ENCODE data around the gene HS6ST2. TPM values are rescaled to one million over a fixed set of nuclear protein-coding genes. Genes with fewer than 3 reads are reported as not detected.

Gene HS6ST2
- polyA plus RNA-seq, 3 donors from 2014 or later: 0.27 TPM; not detected in 2

DNA sequence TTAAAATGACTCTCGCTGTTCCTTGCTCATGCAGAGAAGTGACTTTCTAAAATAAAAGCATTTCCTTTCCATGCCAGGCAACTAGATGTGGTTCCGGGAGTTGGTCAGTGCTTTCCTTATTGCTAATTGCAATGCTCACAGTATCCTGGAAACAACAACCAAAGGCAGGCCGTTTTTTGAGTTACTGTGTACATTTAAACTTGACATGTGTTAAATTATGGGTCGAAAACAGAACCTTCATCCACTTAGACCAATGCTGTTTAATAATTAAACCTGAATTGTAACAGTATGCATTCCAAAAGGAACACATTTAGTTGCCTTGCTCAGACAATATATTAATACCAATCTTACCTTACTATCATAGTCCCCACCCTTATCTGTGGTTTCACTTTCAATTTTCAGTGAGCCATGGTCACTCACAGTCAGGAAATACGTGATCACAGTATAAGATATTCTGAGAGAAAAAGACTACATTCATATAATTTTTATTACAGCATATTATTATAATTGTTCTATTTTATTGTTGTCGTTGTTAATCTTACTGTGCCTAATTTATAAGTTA lies 102.6 kb downstream of the HS6ST2 start:
- peaks cover 27 to 48% of the 10 kb centered on the region in 2 donors for H3K4me1 Mint-ChIP-seq
- H3K27ac Mint-ChIP-seq: no peak overlapping the region
- no peaks in the 10 kb centered on the region for H3K9me3 Mint-ChIP-seq
- DNase-seq: peak in 1 of 3 donors; percentile 7
- peak overlapping the region in 1 of 5 donors; percentile 26 for H3K4me3 Mint-ChIP-seq
- peaks cover 1 to 6% (median 4%) of the 10 kb centered on the region in 3 donors for H3K27me3 Mint-ChIP-seq (ENCODE audit: low read depth in 3 of 3)
- H3K36me3 Mint-ChIP-seq: peaks cover 0 to 4% (median 3%) of the 10 kb centered on the region in 3 donors

GRCh38 chrX:132853040-132853439 lies 105.4 kb downstream of the HS6ST2 start:
- no peaks in the 10 kb centered on the region for H3K9me3 Mint-ChIP-seq
- DNase-seq: no peak
- H3K27me3 Mint-ChIP-seq (ENCODE audit: low read depth in 3 of 3): peaks cover 3 to 6% (median 4%) of the 10 kb centered on the region in 3 donors
- H3K36me3 Mint-ChIP-seq: peaks cover 0 to 3% (median 0%) of the 10 kb centered on the region in 3 donors
- H3K4me1 Mint-ChIP-seq: peaks cover 12 to 26% of the 10 kb centered on the region in 2 donors
- no peak overlapping the region for H3K4me3 Mint-ChIP-seq
- H3K27ac Mint-ChIP-seq: no peak overlapping the region

GRCh38 chrX:132848296-132848970 lies 110.0 kb downstream of the HS6ST2 start:
- Mint-ChIP-seq H3K4me1 (no peaks in the 10 kb centered on the region), H3K27ac (no peak overlapping the region), H3K4me3 (no peak overlapping the region), H3K36me3 (no peaks in the 10 kb centered on the region), H3K9me3 (no peaks in the 10 kb centered on the region), H3K27me3 (ENCODE audit: low read depth in 3 of 3) (peaks cover 2 to 14% (median 4%) of the 10 kb centered on the region in 3 donors)
- DNase-seq: no peak

- Mint-ChIP-seq H3K27me3 (ENCODE audit: low read depth in 3 of 3) (peaks cover 3 to 10% (median 6%) of the 10 kb centered on the region in 3 donors), H3K4me1 (no peaks in the 10 kb centered on the region), H3K36me3 (no peaks in the 10 kb centered on the region), H3K27ac (no peak overlapping the region), H3K4me3 (no peak overlapping the region), H3K9me3 (no peaks in the 10 kb centered on the region)
- DNase-seq: no peak
Measured at GRCh38 chrX:132843363-132843762, 115.1 kb downstream of the HS6ST2 start.

DNA sequence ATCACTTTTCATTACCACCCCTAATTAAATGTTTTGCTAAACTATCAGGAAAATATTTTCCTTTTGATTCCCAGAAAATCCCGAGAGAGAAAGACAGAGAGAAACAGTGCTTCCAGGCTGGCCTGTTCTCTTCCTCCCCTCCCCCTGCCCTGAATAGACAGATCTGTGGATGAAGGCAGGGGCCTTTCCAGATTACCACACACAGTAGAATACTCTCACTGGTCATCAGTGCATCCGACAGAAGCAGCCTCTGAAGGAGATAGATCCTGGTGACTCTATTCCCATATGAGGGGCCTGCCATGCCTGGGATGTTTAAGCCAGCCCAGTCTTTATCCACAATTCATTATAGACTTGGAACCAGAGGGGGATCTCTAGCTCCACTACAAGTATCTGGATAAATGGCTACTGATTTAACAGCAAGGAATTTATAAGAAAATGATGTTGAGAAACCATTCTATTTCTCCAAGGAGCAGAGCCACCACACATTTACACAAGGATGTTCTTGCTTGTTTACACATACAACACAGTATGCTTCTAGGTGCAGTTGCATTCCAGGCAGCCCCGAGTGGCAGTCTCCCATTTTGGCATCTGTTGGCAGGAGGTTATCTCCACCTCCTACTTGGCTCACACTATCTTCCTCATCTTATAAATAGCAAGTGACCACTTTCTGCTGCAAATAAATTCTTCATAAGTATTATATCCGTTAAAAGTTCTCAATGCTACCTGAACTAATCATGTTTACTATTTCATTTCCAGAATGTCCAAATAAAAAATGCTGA lies 115.8 kb downstream of the HS6ST2 start:
- H3K27me3 Mint-ChIP-seq (ENCODE audit: low read depth in 3 of 3): peaks cover 3 to 13% (median 6%) of the 10 kb centered on the region in 3 donors
- no peaks in the 10 kb centered on the region for H3K9me3 Mint-ChIP-seq
- H3K4me1 Mint-ChIP-seq: no peaks in the 10 kb centered on the region
- H3K4me3 Mint-ChIP-seq: no peak overlapping the region
- H3K36me3 Mint-ChIP-seq: no peaks in the 10 kb centered on the region
- DNase-seq: no peak
- H3K27ac Mint-ChIP-seq: no peak overlapping the region

DNA sequence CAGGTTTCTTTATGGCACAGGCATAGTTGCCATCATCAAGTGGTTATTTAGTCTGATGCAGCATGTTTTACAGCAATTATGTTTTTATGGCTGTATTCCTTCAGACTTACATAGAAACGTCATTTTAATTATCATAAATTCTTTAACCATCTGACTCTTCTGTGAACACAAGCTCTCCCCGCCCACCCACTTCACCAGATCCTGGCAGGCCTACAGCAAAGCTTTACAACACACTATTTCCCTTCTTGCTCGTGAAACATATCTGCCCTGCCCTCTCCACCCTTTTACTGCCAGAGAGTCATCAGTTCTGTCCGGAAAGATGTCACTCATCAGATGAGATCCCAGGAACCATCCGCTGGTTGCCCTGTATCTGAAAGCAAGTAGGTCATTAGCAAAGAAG lies 120.5 kb downstream of the HS6ST2 start:
- DNase-seq: no peak

GRCh38 chrX:132837126-132837525 lies 121.3 kb downstream of the HS6ST2 start:
- H3K27me3 Mint-ChIP-seq (ENCODE audit: low read depth in 3 of 3): peaks cover 0 to 14% (median 6%) of the 10 kb centered on the region in 3 donors
- H3K4me3 Mint-ChIP-seq: no peak overlapping the region
- H3K4me1 Mint-ChIP-seq: no peaks in the 10 kb centered on the region
- no peak overlapping the region for H3K27ac Mint-ChIP-seq
- no peaks in the 10 kb centered on the region for H3K9me3 Mint-ChIP-seq
- H3K36me3 Mint-ChIP-seq: no peaks in the 10 kb centered on the region
- DNase-seq: no peak

More for the DNA sequence above, 120.5 kb downstream of the HS6ST2 start:
- peaks cover 3 to 16% (median 6%) of the 10 kb centered on the region in 3 donors for H3K27me3 Mint-ChIP-seq (ENCODE audit: low read depth in 3 of 3)
- H3K27ac Mint-ChIP-seq: no peak overlapping the region
- H3K9me3 Mint-ChIP-seq: no peaks in the 10 kb centered on the region
- H3K36me3 Mint-ChIP-seq: no peaks in the 10 kb centered on the region
- H3K4me3 Mint-ChIP-seq: no peak overlapping the region
- H3K4me1 Mint-ChIP-seq: no peaks in the 10 kb centered on the region

DNA sequence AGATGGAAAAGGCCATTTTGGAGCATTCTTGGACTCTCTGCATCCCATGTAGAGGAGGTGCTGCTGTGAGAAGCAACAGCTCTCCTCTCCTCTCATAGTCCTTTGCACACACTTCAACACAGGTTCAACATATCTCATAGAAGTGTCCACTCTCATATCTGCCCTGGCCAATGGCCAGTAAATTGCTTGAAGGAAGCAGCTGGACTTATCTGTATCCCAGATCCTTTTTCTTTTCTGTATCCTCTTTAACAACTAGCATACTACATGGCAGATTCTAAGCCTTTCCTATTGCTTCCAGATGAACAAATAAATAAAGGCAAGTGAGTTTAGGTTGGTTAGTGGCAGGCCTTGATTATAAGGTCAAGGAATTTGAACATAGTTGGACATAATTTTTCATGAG lies 122.0 kb downstream of the HS6ST2 start:
- Mint-ChIP-seq H3K9me3 (no peaks in the 10 kb centered on the region), H3K4me1 (no peaks in the 10 kb centered on the region), H3K27me3 (ENCODE audit: low read depth in 3 of 3) (peaks cover 0 to 14% (median 6%) of the 10 kb centered on the region in 3 donors), H3K36me3 (no peaks in the 10 kb centered on the region), H3K4me3 (no peak overlapping the region), H3K27ac (no peak overlapping the region)
- DNase-seq: no peak

DNA sequence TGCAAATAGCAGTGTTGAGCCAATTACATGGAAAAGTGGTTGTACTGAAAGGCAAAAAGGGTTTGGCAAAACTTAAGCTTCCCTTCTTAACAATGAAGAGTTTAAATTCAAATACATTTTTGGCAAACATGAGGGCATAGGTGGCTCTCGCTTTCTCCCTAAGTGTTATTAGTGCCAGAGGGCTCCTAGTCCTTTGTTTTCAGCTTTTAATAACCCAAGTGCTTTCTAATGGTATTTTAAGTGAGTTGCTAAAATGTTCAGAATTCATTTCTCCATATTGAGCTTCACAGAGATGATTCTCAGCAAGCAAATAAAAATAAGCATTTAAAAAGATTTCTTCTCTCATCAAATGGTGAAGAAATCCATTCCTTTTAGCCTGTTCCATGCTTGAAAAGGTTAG lies 123.7 kb downstream of the HS6ST2 start:
- H3K27me3 Mint-ChIP-seq (ENCODE audit: low read depth in 3 of 3): peaks cover 0 to 14% (median 6%) of the 10 kb centered on the region in 3 donors
- no peaks in the 10 kb centered on the region for H3K4me1 Mint-ChIP-seq
- DNase-seq: no peak
- H3K36me3 Mint-ChIP-seq: no peaks in the 10 kb centered on the region
- H3K9me3 Mint-ChIP-seq: no peaks in the 10 kb centered on the region
- H3K4me3 Mint-ChIP-seq: no peak overlapping the region
- no peak overlapping the region for H3K27ac Mint-ChIP-seq

GRCh38 chrX:132834109-132834508 lies 124.3 kb downstream of the HS6ST2 start:
- Mint-ChIP-seq H3K4me1 (no peaks in the 10 kb centered on the region), H3K9me3 (no peaks in the 10 kb centered on the region), H3K27ac (no peak overlapping the region), H3K4me3 (no peak overlapping the region), H3K27me3 (ENCODE audit: low read depth in 3 of 3) (peaks cover 0 to 14% (median 0%) of the 10 kb centered on the region in 3 donors), H3K36me3 (no peaks in the 10 kb centered on the region)
- DNase-seq: no peak

- H3K4me1 Mint-ChIP-seq: no peaks in the 10 kb centered on the region
- no peaks in the 10 kb centered on the region for H3K9me3 Mint-ChIP-seq
- peaks cover 0 to 14% (median 0%) of the 10 kb centered on the region in 3 donors for H3K27me3 Mint-ChIP-seq (ENCODE audit: low read depth in 3 of 3)
- no peaks in the 10 kb centered on the region for H3K36me3 Mint-ChIP-seq
- DNase-seq: no peak
- H3K4me3 Mint-ChIP-seq: no peak overlapping the region
- no peak overlapping the region for H3K27ac Mint-ChIP-seq
Measured at GRCh38 chrX:132833373-132833772, 125.1 kb downstream of the HS6ST2 start.

DNA sequence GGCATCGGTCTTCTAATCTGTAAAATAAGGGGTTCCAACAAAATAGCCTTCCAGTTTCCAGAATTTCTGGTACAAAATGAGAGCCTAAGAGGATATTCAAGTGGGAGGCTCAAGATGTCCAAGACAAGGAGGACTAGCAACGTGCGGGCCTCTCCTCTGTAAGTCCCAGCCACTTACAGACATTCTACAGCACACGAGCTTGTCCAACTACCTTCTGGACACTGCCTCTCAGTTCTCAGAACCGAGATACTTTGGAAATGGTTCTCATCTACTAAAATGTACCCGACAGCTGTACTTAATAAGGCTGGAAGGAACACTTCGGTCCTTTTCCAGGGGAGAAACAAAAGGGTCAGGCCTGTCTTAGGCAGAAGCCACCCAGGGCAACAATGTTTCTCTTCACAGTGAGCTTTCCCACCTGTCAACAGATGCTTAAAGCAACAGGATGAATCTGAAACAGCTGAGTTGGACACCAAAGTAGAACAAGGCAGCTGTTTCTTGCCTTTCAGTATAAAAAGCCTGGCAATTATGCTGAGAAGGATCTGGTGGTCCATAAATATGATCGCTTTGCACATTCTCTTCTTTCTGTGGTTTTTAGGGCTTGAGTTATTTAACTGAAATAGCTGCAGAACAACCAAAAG lies 127.0 kb downstream of the HS6ST2 start:
- H3K27me3 Mint-ChIP-seq (ENCODE audit: low read depth in 3 of 3): peaks cover 0 to 7% (median 0%) of the 10 kb centered on the region in 3 donors
- no peak overlapping the region for H3K4me3 Mint-ChIP-seq
- no peaks in the 10 kb centered on the region for H3K4me1 Mint-ChIP-seq
- no peak overlapping the region for H3K27ac Mint-ChIP-seq
- no peak for DNase-seq
- no peaks in the 10 kb centered on the region for H3K9me3 Mint-ChIP-seq
- H3K36me3 Mint-ChIP-seq: no peaks in the 10 kb centered on the region

DNA sequence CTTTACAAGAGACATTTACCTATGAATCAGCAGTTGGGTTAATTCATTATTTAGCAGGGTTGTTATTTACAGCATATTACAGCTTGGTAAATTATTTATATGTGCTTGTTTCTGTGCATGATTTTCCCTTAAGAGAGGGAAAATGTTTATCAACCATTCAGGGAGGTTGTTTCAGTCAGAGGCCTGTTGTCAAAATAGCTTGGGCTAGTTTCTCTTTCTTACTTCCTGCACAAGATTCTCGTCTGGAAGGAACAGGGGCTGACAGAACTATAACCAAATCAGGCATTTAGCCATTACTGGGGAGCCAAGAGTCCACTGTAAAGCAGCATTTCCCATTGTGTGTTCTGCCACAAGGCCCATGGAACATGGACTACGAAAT lies 135.8 kb downstream of the HS6ST2 start:
- no peaks in the 10 kb centered on the region for H3K9me3 Mint-ChIP-seq
- H3K27me3 Mint-ChIP-seq (ENCODE audit: low read depth in 3 of 3): peaks cover 0 to 2% (median 2%) of the 10 kb centered on the region in 3 donors

More for the DNA sequence above, 135.8 kb downstream of the HS6ST2 start:
- Mint-ChIP-seq H3K4me1 (no peaks in the 10 kb centered on the region), H3K36me3 (no peaks in the 10 kb centered on the region), H3K27ac (no peak overlapping the region), H3K4me3 (no peak overlapping the region)
- DNase-seq: no peak

Measured in immature natural killer cell (primary cell).